ENCODE measurements around the gene C16orf89.

- TF ChIP-seq RARB (CRISPR knock-in tag; IDR thresholded peaks at IDR 0.05), result no peak
- TF ChIP-seq ARNTL (CRISPR knock-in tag; IDR thresholded peaks at IDR 0.05; ENCODE audit: borderline replicate concordance, low read depth), result no peak
These were observed 57.4 kb downstream of the C16orf89 start for GRCh38 chr16:5008311-5008731.
